Vagina (tissue), 2 donors: Measurements from ENCODE around the gene STARD13. TPM values are rescaled to one million over a fixed set of nuclear protein-coding genes. Genes with fewer than 3 reads are reported as not detected.
A peak's percentile ranks its signal among the peaks of the same experiment; 100 is the strongest.

Experiments
- DNase-seq, 2 donors: peaks; one replicate each; pipeline ENCODE4 v3.0.0-alpha.2; 2017; ENCODE audit errors: extremely low spot score in 2 of 2
- H3K27ac ChIP-seq: fragments of 200-600 bp; sonication (generic); one replicate; pipeline ENCODE4 v1.5.1; 2019
- H3K27me3 ChIP-seq: fragments of 200-600 bp; sonication (generic); one replicate; pipeline ENCODE4 v1.5.1; 2019
- H3K36me3 ChIP-seq, 2 donors: fragments of 200-600 bp; sonication (generic); one replicate each; pipeline ENCODE4 v1.5.1; 2017 to 2019
- H3K4me1 ChIP-seq: fragments of 200-600 bp; sonication (generic); one replicate; pipeline ENCODE4 v1.5.1; 2019
- H3K4me3 ChIP-seq, 2 donors: fragments of 200-600 bp; sonication (generic); 1 replicate in 1 of 2; 2 replicates in 1 of 2; pipeline ENCODE4 v1.5.1; 2016 to 2019
- H3K9me3 ChIP-seq: fragments of 200-600 bp; sonication (generic); one replicate; pipeline ENCODE4 v1.5.1; 2019
- POLR2A ChIP-seq, 2 donors: fragments of 450-650 bp; IDR thresholded peaks; one replicate each; pipeline ENCODE4 v1.6.1; 2017; ENCODE audit warnings: antibody characterized with exemption in 2 of 2, mild to moderate bottlenecking in 2 of 2, moderate library complexity in 2 of 2
- POLR2AphosphoS5 ChIP-seq, 2 donors: sonication (generic); formaldehyde crosslinking; IDR thresholded peaks; one replicate each; pipeline ENCODE4 v1.9.0; 2017; ENCODE audit warnings: antibody characterized with exemption in 2 of 2, mild to moderate bottlenecking in 2 of 2, low read depth in 1 of 2; ENCODE audit not compliant: insufficient read depth in 1 of 2
- intact Hi-C: fragments of 100-400 bp; cut with DNase I; formaldehyde crosslinking; loops from one replicate; pipeline ENCODE4 v1.15.1; 2023
- total RNA-seq: library from RNA; depleted of rRNA; stranded (reverse); fragments of >200 nt; gene quantifications from one replicate; pipeline ENCODE4 v1.2.3, GENCODE V29; 2016
- TF ChIP-seq, protein P1 (sequence below), 3 experiments: fragments of 450-650 bp in 2 of 3; fragments of 200-600 bp in 1 of 3; sonication (generic) in 1 of 3; IDR thresholded peaks; one replicate each; pipeline ENCODE4 v1.5.1; 2017 to 2019; ENCODE audit warnings: antibody characterized with exemption in 3 of 3, mild to moderate bottlenecking in 2 of 3, moderate library complexity in 2 of 3

STARD13 gene
- total RNA-seq, 1 donor from 2014 or later = 33.1 TPM

DNA sequence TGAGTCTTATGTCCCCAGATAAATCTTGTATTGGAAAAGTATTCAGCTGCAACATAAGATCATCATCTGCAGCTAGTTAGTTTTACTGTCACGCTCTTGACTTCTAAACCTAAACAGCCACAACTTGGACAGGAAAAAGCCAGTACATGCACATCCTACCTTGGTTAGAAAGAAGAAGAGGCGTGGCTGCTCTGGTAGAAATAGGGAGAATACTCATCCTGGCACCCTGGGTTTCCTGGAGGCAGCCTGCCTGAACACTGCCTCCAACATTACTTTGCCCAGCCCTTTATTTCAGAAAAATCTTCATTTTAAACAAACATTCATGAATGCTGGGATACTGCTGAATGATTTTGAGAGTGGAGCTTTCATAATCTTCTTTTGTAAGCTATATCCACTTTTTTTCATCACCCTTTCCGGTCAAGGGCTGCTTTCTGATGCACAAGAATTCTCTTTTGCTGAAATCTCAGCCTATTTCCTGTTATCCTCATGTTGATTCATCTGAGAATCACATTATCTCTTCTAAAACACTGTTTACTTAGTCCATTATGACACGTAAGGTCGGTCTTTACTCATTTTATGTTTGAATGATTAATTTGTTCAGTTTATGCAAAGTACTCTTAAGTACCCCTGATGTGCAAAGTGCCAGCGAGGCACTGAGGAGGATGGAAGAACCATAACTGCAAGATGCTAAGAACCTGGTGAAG is 55.2 kb downstream of the STARD13 start:
- H3K4me1 ChIP-seq = peaks cover 48% of the 10 kb centered on the region
- no peaks in the 10 kb centered on the region for H3K9me3 ChIP-seq
- TF ChIP-seq POLR2A (IDR thresholded peaks at IDR 0.05) (no peak), POLR2AphosphoS5 (IDR thresholded peaks at IDR 0.05; ENCODE audit: insufficient read depth in 1 of 2, low read depth in 1 of 2) (no peak)
- TF ChIP-seq, protein P1, sequence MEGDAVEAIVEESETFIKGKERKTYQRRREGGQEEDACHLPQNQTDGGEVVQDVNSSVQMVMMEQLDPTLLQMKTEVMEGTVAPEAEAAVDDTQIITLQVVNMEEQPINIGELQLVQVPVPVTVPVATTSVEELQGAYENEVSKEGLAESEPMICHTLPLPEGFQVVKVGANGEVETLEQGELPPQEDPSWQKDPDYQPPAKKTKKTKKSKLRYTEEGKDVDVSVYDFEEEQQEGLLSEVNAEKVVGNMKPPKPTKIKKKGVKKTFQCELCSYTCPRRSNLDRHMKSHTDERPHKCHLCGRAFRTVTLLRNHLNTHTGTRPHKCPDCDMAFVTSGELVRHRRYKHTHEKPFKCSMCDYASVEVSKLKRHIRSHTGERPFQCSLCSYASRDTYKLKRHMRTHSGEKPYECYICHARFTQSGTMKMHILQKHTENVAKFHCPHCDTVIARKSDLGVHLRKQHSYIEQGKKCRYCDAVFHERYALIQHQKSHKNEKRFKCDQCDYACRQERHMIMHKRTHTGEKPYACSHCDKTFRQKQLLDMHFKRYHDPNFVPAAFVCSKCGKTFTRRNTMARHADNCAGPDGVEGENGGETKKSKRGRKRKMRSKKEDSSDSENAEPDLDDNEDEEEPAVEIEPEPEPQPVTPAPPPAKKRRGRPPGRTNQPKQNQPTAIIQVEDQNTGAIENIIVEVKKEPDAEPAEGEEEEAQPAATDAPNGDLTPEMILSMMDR (IDR thresholded peaks at IDR 0.05) = no peak
- H3K36me3 ChIP-seq = no peaks in the 10 kb centered on the region
- intact Hi-C loops = no loop called here
- peak overlapping the region; percentile 75 for H3K27ac ChIP-seq
- no peaks in the 10 kb centered on the region for H3K27me3 ChIP-seq
- no peak for DNase-seq
- H3K4me3 ChIP-seq = no peak overlapping the region

DNA sequence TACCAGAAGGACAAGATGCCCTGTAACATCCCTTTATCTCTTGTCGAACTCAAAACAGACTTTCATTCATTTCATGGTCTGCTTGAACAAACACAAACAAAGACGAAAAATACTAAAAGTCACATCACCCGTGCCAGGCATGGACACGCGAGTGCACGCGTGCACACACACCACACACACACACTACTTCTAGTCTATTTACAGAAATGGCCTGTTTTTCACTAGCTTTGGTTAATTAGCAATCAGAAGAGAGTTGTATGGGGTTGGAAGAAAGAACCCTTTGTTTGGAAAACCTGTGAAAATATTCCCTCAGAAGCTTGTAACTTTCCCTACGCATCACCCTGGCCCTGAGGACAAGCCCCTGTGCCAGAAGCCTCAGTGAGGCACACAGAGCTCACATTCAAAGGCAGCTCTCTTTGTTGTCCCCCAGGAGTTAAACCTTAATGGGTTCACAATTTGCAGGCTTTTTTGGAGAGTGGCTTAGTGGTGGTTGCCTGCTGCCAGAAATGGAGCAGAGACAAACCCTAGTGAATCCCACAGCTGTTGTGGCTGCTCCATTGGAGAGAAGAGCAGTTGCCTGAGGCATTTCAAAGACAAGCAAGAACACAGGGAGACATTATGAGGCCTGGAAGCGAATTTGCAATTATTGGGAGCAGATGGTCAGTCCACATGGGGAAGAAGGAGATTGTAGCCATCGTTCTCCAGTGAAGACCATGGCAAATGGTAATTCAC is 55.9 kb downstream of the STARD13 start:
- no peaks in the 10 kb centered on the region for H3K9me3 ChIP-seq
- no peaks in the 10 kb centered on the region for H3K27me3 ChIP-seq
- peak overlapping the region; percentile 75 for H3K27ac ChIP-seq
- H3K4me1 ChIP-seq = peaks cover 43% of the 10 kb centered on the region
- intact Hi-C loops = no loop called here
- TF ChIP-seq, protein P1 (IDR thresholded peaks at IDR 0.05) = no peak
- TF ChIP-seq POLR2A (IDR thresholded peaks at IDR 0.05) (no peak), POLR2AphosphoS5 (IDR thresholded peaks at IDR 0.05; ENCODE audit: insufficient read depth in 1 of 2, low read depth in 1 of 2) (no peak)
- H3K36me3 ChIP-seq = no peaks in the 10 kb centered on the region
- DNase-seq = no peak
- no peak overlapping the region for H3K4me3 ChIP-seq

DNA sequence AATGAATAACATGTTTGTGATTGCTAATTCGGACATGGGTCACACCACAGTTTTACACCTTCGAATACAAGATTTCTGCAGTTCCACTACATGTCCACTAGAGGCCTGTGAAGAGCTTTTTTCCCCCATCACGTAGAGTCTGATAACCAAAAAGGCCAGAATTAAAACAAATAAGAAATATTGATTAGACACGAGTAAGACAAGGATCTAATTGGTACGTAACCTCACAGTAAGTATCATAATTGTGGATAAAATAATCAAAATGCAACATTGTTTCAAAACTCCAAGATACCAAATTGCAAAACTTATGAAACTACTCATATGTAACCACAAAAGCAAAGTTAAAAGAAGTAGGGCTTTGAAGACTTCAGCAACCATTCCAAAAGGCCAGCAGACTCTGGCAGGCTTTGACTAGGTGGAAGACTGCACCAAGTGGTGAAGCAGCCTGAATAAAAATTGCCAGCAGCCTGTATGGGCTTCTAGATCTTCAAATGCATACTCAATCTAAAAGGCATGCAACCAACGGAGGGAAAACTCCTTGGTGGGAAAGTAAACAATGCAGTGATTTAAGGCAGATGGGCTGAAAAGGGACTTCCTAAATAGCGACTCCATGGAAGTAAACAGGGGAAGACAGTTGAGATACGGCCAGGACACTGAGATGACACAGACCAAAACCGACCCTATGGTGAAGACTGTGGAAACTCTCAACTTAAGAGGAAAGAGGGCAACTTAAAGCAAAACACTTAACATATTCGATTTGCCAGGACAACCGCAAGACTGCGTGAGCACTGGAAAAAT is 56.7 kb downstream of the STARD13 start:
- Histone ChIP-seq H3K4me3 (no peak overlapping the region), H3K27me3 (no peaks in the 10 kb centered on the region), H3K36me3 (no peaks in the 10 kb centered on the region), H3K4me1 (peaks cover 43% of the 10 kb centered on the region), H3K9me3 (no peaks in the 10 kb centered on the region), H3K27ac (peak overlapping the region; percentile 75)
- DNase-seq = no peak
- intact Hi-C loops = no loop called here
- TF ChIP-seq, protein P1 (IDR thresholded peaks at IDR 0.05) = peak; percentile 61 to 81 (median 63)
- TF ChIP-seq POLR2AphosphoS5 (IDR thresholded peaks at IDR 0.05; ENCODE audit: insufficient read depth in 1 of 2, low read depth in 1 of 2) (no peak), POLR2A (IDR thresholded peaks at IDR 0.05) (no peak)

DNA sequence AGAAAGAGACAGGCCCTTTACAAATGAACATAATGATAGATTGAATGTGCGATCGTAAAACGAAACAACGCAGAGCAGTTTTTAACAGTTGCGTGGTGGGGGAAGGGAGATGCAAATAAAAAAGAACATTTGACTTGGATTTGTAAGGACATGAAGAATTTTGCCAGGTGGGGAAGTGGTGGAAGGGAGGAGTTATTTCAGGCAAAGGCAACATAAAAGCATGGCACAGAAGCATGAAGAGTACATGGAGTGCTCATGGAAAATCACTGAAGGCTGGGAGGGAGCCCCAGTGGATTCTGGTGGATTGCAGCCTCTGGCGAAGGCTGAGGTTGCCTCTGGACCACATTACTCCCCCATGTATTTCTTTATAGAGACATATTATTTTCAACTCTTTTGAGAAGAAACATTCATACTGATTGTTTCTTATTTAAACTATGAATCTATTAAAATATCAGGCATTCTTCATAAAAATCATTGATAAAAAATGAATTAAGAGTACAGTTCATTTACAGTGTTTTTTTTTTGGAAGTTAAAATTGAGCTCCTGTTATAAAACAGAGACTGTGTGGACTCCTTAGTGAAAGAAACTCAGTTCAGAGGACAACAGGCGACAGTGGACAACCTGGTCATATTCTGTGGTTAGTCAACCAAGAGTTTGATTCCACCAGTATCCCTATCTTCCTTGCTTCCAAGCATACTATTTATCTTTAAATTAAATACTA is 57.5 kb downstream of the STARD13 start:
- no peak for TF ChIP-seq POLR2A (IDR thresholded peaks at IDR 0.05)
- TF ChIP-seq, protein P1 (IDR thresholded peaks at IDR 0.05) = no peak
- TF ChIP-seq POLR2AphosphoS5 (IDR thresholded peaks at IDR 0.05; ENCODE audit: insufficient read depth in 1 of 2, low read depth in 1 of 2) = no peak
- Histone ChIP-seq H3K4me1 (peaks cover 43% of the 10 kb centered on the region), H3K27me3 (no peaks in the 10 kb centered on the region), H3K9me3 (no peaks in the 10 kb centered on the region), H3K27ac (peak overlapping the region; percentile 75), H3K36me3 (no peaks in the 10 kb centered on the region), H3K4me3 (no peak overlapping the region)
- intact Hi-C loops = no loop called here
- no peak for DNase-seq
